Astrocyte (in vitro differentiated cells and primary cell): ENCODE measurements around the gene GATA2.

Experiments used
- EZH2 ChIP-seq: IDR thresholded peaks from 2 replicates; pipeline ENCODE4 v1.6.1; 2012; ENCODE audit warnings: mild to moderate bottlenecking, low read length, inconsistent platforms; ENCODE audit not compliant: insufficient read depth
- TF ChIP-seq, protein P1 (sequence below): IDR thresholded peaks from 2 replicates; pipeline ENCODE4 v1.5.1; 2011; ENCODE audit warnings: low read depth, mild to moderate bottlenecking, inconsistent platforms, low read length, moderate library complexity; ENCODE audit not compliant: insufficient read depth

GRCh38 chr3:128468791-128469527 lies 24.0 kb downstream of the GATA2 start:
- TF ChIP-seq, protein P1, sequence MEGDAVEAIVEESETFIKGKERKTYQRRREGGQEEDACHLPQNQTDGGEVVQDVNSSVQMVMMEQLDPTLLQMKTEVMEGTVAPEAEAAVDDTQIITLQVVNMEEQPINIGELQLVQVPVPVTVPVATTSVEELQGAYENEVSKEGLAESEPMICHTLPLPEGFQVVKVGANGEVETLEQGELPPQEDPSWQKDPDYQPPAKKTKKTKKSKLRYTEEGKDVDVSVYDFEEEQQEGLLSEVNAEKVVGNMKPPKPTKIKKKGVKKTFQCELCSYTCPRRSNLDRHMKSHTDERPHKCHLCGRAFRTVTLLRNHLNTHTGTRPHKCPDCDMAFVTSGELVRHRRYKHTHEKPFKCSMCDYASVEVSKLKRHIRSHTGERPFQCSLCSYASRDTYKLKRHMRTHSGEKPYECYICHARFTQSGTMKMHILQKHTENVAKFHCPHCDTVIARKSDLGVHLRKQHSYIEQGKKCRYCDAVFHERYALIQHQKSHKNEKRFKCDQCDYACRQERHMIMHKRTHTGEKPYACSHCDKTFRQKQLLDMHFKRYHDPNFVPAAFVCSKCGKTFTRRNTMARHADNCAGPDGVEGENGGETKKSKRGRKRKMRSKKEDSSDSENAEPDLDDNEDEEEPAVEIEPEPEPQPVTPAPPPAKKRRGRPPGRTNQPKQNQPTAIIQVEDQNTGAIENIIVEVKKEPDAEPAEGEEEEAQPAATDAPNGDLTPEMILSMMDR = no peak
- TF ChIP-seq EZH2 = no peak
